Measurements from ENCODE around the gene SLC39A1. TPM values are rescaled to one million over a fixed set of nuclear protein-coding genes. Genes with fewer than 3 reads are reported as not detected.
"Not testable (repeated sequence)": the region's sequence is repeated elsewhere in the genome, so short reads cannot be mapped to it uniquely, and the experiment has no call there.

The SLC39A1 gene
- total RNA-seq = 10 to 100 TPM; 37.1 to 63.2 (median 47.9) TPM

- intact Hi-C loops (cut with DNase I; ENCODE audit: low total_unique reads) = no loop called here
- DNase-seq = peak; percentile 99
- no peaks in the 10 kb centered on the region for H3K9me3 ChIP-seq
- in situ Hi-C loops (cut with MboI; ENCODE audit: low sequenced_read_pairs in 4 of 4) = loop anchor here in 1 of 4 donors (10.0 kb wide), 1 partner anchor 288 kb away; the partner anchor contains the start of genes ILF2 and NPR1
- peak within 1 kb of the TSS; percentile 91 to 98 (median 94) for H3K27ac ChIP-seq
- no peaks in the 10 kb centered on the region for H3K36me3 ChIP-seq
- no peaks in the 10 kb centered on the region for H3K27me3 ChIP-seq
- H3K4me3 ChIP-seq = peak within 1 kb of the TSS; percentile 61 to 86 (median 80)
- peaks cover 61 to 64% of the 10 kb centered on the region in 2 donors for H3K4me1 ChIP-seq
- peak; percentile 59 to 67 for ATAC-seq
- TF ChIP-seq CTCF (IDR thresholded peaks at IDR 0.05 in 4 of 5, conservative IDR thresholded peaks at IDR 0.05 in 1 of 5) = no peak
- peak; percentile 69 to 82 for TF ChIP-seq POLR2A (IDR thresholded peaks at IDR 0.05)
Measured at GRCh38 chr1:153963030-153963849, at the start of gene SLC39A1. Gene SLC39A1 (minus strand): TSS chr1:153963537. CDS start chr1:153962715, 822 bp downstream.

- H3K27ac ChIP-seq; H3K4me1 ChIP-seq; H3K9me3 ChIP-seq; H3K36me3 ChIP-seq; DNase-seq; ATAC-seq; intact Hi-C loops (cut with DNase I; ENCODE audit: low total_unique reads); H3K4me3 ChIP-seq; H3K27me3 ChIP-seq: not testable (repeated sequence)
- in situ Hi-C loops (cut with MboI; ENCODE audit: low sequenced_read_pairs in 4 of 4) = loop anchor here in 2 of 4 donors (25.0 kb wide), 2 partner anchors 300 to 650 kb away; partner anchors contain the start of genes AQP10 (in 1 of the 2) and S100A9 (in 1 of the 2)
Measured at GRCh38 chr1:154012543-154012942, 49.2 kb upstream of the SLC39A1 start.

- Histone ChIP-seq H3K36me3 (no peaks in the 10 kb centered on the region), H3K27ac (no peak overlapping the region), H3K9me3 (no peaks in the 10 kb centered on the region), H3K4me3 (no peak overlapping the region), H3K4me1 (no peaks in the 10 kb centered on the region), H3K27me3 (no peaks in the 10 kb centered on the region)
- intact Hi-C loops (cut with DNase I; ENCODE audit: low total_unique reads) (no loop called here), in situ Hi-C loops (cut with MboI; ENCODE audit: low sequenced_read_pairs in 4 of 4) (loop anchor here in 2 of 4 donors (25.0 kb wide), 2 partner anchors 300 to 650 kb away; partner anchors contain the start of genes AQP10 (in 1 of the 2) and S100A9 (in 1 of the 2))
- no peak for DNase-seq
- TF ChIP-seq POLR2A (IDR thresholded peaks at IDR 0.05) (no peak), CTCF (IDR thresholded peaks at IDR 0.05 in 4 of 5, conservative IDR thresholded peaks at IDR 0.05 in 1 of 5) (no peak)
- no peak for ATAC-seq
Measured at GRCh38 chr1:154012129-154012528, 48.8 kb upstream of the SLC39A1 start.

- no peak for ATAC-seq
- intact Hi-C loops (cut with DNase I; ENCODE audit: low total_unique reads) (no loop called here), in situ Hi-C loops (cut with MboI; ENCODE audit: low sequenced_read_pairs in 4 of 4) (loop anchor here in 2 of 4 donors (25.0 kb wide), 2 partner anchors 306 to 644 kb away; partner anchors contain the start of genes AQP10 (in 1 of the 2) and S100A9 (in 1 of the 2))
Measured at GRCh38 chr1:154006136-154006535, 42.8 kb upstream of the SLC39A1 start.

More at GRCh38 chr1:154006136-154006535, 42.8 kb upstream of the SLC39A1 start:
- TF ChIP-seq CTCF (IDR thresholded peaks at IDR 0.05 in 4 of 5, conservative IDR thresholded peaks at IDR 0.05 in 1 of 5) (no peak), POLR2A (IDR thresholded peaks at IDR 0.05) (no peak)
- H3K4me3 ChIP-seq = no peak overlapping the region
- H3K27ac ChIP-seq = no peak overlapping the region
- DNase-seq = no peak
- H3K4me1 ChIP-seq = no peaks in the 10 kb centered on the region
- no peaks in the 10 kb centered on the region for H3K9me3 ChIP-seq
- H3K36me3 ChIP-seq = no peaks in the 10 kb centered on the region
- H3K27me3 ChIP-seq = no peaks in the 10 kb centered on the region

Measured in gastrocnemius medialis (tissue), 4 donors.